PFSK-1 (cell line): ENCODE data around the gene TAS2R41.

Source experiments
- FOXP2 ChIP-seq: optimal IDR thresholded peaks from 2 replicates; pipeline ENCODE3; 2011; ENCODE audit warnings: borderline replicate concordance, control low read depth, inconsistent platforms; ENCODE audit not compliant: insufficient read depth; ENCODE audit errors: extremely low read length, extremely low read depth
- POLR2AphosphoS5 ChIP-seq: IDR thresholded peaks from 2 replicates; pipeline ENCODE4 v1.6.1; 2012; ENCODE audit warnings: low read depth, mild to moderate bottlenecking, control low read depth, low read length, moderate library complexity
- REST ChIP-seq, 2 experiments: IDR thresholded peaks; 2 replicates each; pipeline versions ENCODE4 v1.6.1 to v1.8.0; 2011 to 2012; ENCODE audit warnings: low read depth in 2 of 2, low read length in 2 of 2, control low read depth in 1 of 2, inconsistent platforms in 1 of 2, mild to moderate bottlenecking in 1 of 2, moderate library complexity in 1 of 2; ENCODE audit not compliant: insufficient read depth in 1 of 2
- SIN3A ChIP-seq: IDR thresholded peaks from 2 replicates; pipeline ENCODE4 v1.6.1; 2012; ENCODE audit warnings: mild to moderate bottlenecking, low read length, moderate library complexity, borderline replicate concordance; ENCODE audit not compliant: insufficient read depth
- TAF1 ChIP-seq: IDR thresholded peaks from 2 replicates; pipeline ENCODE4 v1.6.1; 2012; ENCODE audit warnings: low read length, control low read depth, borderline replicate concordance; ENCODE audit not compliant: insufficient read depth

- TF ChIP-seq FOXP2 (no peak), SIN3A (no peak), POLR2AphosphoS5 (no peak), REST (IDR thresholded peaks at IDR 0.05; ENCODE audit: insufficient read depth in 1 of 2, low read depth in 2 of 2, low read length in 2 of 2) (no peak), TAF1 (no peak)
Measured at GRCh38 chr7:143436325-143436946, 41.2 kb upstream of the TAS2R41 start.
